HL-60 (cell line): ENCODE measurements around the gene TMEM38A.
A peak's percentile ranks its signal among the peaks of the same experiment; 100 is the strongest.
"Not testable (repeated sequence)": the region's sequence is repeated elsewhere in the genome, so short reads cannot be mapped to it uniquely, and the experiment has no call there.

Experiments used
- DNase-seq, 2 experiments: peaks; one replicate each; pipeline ENCODE4 v3.0.0-alpha.2; 2010 to 2020; ENCODE audit warnings: low read depth in 1 of 2, low spot score in 1 of 2
- H3K27ac ChIP-seq: fragments of 250-450 bp; sonication (Bioruptor Pico); replicated peaks from 2 replicates; pipeline ENCODE4 v1.5.1; 2020; ENCODE audit warnings: mild to moderate bottlenecking, moderate library complexity
- H3K27me3 ChIP-seq: fragments of 250-450 bp; sonication (Bioruptor Pico); 2 replicates; pipeline ENCODE4 v1.5.1; 2021; ENCODE audit warnings: mild to moderate bottlenecking, moderate library complexity; ENCODE audit not compliant: insufficient read depth, poor library complexity, severe bottlenecking
- H3K4me3 ChIP-seq: replicated peaks from 2 replicates; pipeline ENCODE4 v1.5.1; 2011; ENCODE audit warnings: mild to moderate bottlenecking, control low read depth, low read length; ENCODE audit not compliant: insufficient read depth
- GABPA ChIP-seq: IDR thresholded peaks from 2 replicates; pipeline ENCODE4 v1.6.1; 2012; ENCODE audit warnings: low read depth
- POLR2AphosphoS5 ChIP-seq: IDR thresholded peaks from 2 replicates; pipeline ENCODE4 v1.6.1; 2012; ENCODE audit warnings: low read depth
- REST ChIP-seq: IDR thresholded peaks from 2 replicates; pipeline ENCODE4 v1.6.1; 2012; ENCODE audit warnings: low read depth; ENCODE audit not compliant: insufficient replicate concordance
- SPI1 ChIP-seq: IDR thresholded peaks from 2 replicates; pipeline ENCODE4 v1.6.1; 2012; ENCODE audit warnings: low read depth, mild to moderate bottlenecking, borderline replicate concordance
- TF ChIP-seq, protein P1 (sequence below): IDR thresholded peaks from one replicate; pipeline ENCODE4 v1.5.1; 2011; ENCODE audit warnings: low read length, control low read depth, inconsistent platforms; ENCODE audit not compliant: insufficient read depth

TMEM38A gene

DNA sequence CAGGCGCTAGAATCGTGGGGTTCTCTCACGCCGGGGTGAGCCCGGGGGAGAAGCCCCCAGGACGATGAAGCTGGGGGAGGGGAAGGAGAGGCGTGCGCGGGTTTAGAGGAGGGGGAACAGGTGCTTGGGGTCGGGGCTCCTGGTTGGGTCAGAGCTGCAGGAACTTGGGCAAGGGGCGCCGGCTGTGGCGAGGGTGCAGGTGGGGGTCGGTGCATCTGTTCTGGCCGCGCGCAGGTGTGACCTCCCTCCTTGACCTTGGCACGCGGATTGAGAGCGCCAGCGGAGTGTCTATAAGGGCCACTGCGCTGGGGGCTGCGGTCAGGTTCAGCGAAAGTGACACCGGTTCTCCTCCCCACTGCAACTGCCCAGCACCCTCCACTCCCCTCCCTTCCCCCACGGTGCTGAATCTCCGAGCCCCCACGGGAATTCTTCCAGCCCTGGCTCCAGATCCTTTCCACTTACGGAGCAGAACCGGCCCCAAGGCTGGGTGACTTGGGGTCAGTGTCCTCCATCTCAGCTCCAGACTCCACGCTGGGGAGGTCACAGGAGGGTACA is 618 bp downstream of the TMEM38A start:
- no peak overlapping the region for H3K27ac ChIP-seq
- TF ChIP-seq SPI1 (no peak), GABPA (no peak)
- TF ChIP-seq, protein P1, sequence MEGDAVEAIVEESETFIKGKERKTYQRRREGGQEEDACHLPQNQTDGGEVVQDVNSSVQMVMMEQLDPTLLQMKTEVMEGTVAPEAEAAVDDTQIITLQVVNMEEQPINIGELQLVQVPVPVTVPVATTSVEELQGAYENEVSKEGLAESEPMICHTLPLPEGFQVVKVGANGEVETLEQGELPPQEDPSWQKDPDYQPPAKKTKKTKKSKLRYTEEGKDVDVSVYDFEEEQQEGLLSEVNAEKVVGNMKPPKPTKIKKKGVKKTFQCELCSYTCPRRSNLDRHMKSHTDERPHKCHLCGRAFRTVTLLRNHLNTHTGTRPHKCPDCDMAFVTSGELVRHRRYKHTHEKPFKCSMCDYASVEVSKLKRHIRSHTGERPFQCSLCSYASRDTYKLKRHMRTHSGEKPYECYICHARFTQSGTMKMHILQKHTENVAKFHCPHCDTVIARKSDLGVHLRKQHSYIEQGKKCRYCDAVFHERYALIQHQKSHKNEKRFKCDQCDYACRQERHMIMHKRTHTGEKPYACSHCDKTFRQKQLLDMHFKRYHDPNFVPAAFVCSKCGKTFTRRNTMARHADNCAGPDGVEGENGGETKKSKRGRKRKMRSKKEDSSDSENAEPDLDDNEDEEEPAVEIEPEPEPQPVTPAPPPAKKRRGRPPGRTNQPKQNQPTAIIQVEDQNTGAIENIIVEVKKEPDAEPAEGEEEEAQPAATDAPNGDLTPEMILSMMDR, result no peak
- H3K4me3 ChIP-seq, result peak overlapping the region; percentile 92
- no peaks in the 10 kb centered on the region for H3K27me3 ChIP-seq
- no peak for DNase-seq

DNA sequence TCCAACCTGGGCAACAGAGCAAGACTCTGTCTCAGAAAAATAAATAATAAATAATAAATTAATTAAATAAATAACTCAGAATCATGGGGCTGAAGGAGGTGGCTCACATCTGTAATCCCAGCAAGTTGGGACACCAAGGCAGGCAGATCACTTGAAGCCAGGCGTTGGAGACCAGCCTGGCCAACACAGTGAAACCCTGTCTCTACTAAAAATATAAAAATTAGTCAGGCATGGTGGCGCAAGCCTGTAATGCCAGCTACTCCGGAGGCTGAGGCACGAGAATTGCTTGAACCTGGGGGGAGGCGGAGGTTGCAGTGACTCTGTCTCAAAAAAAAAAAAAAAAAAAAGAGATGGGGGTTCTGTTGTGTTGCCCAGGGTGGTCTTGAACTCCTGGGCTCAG is 7.2 kb downstream of the TMEM38A start:
- no peaks in the 10 kb centered on the region for H3K27me3 ChIP-seq
- no peak for DNase-seq

DNA sequence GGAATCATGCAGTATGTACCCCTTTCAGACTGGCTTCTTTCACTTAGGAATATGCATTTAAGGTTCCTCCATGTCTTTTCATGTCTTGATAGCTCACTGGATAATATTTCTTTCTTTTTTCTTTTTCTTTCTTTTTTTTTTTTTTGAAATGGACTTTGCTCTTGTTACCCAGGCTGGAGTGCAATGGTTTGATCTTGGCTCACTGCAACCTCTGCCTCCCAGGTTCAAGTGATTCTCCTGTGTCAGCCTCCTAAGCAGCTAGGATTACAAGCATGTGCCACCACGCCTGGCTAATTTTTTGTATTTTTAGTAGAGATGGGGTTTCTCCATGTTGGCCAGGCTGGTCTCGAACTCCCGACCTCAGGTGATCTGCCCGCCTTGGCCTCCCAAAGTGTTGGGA is 7.8 kb downstream of the TMEM38A start:
- not testable (repeated sequence) for H3K27me3 ChIP-seq, H3K27ac ChIP-seq, DNase-seq, H3K4me3 ChIP-seq

More for the DNA sequence above, 7.2 kb downstream of the TMEM38A start:
- Histone ChIP-seq H3K4me3 (no peak overlapping the region), H3K27ac (no peak overlapping the region)
- TF ChIP-seq GABPA (no peak), SPI1 (no peak), REST (no peak), POLR2AphosphoS5 (no peak)
- TF ChIP-seq, protein P1, result no peak

GRCh38 chr19:16670291-16670690 is 9.4 kb downstream of the TMEM38A start:
- TF ChIP-seq GABPA, result no peak
- no peak for TF ChIP-seq REST
- TF ChIP-seq, protein P1, result no peak
- TF ChIP-seq POLR2AphosphoS5, result no peak
- no peak for TF ChIP-seq SPI1

More at GRCh38 chr19:16670291-16670690, 9.4 kb downstream of the TMEM38A start:
- no peak overlapping the region for H3K4me3 ChIP-seq
- no peak overlapping the region for H3K27ac ChIP-seq
- no peaks in the 10 kb centered on the region for H3K27me3 ChIP-seq
- no peak for DNase-seq
